GM19035 (cell line): ENCODE measurements around the gene SMOC2.

Experiments
- ATAC-seq: cut with Tn5 transposase; IDR thresholded peaks from one replicate; pipeline ENCODE4 v1.9.1; 2021; ENCODE audit not compliant: unreplicated experiment

The SMOC2 gene

GRCh38 chr6:168479421-168479820 lies 38.4 kb downstream of the SMOC2 start:
- no peak for ATAC-seq

DNA sequence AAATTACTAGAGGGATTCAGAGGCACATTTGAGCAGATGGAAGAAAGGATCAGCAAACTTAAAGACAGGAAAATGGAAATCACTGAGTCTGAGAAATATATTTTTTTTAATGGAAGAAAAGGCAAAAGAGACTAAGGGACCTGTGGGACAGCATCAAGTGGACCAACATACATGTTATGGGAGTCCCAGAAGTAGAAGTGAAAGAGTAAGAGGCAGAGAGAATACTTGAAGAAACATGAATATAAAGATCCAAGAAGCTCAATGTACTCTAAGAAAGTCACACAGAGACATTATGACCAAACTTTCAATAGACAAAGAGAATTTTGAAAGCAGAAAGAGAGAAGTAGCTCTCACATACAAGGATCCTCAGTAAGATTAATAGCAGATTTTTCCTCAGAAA lies 39.5 kb downstream of the SMOC2 start:
- ATAC-seq = no peak

GRCh38 chr6:168485818-168486217 lies 44.8 kb downstream of the SMOC2 start:
- no peak for ATAC-seq

- no peak for ATAC-seq
Observed at GRCh38 chr6:168490757-168491156, 49.8 kb downstream of the SMOC2 start.

DNA sequence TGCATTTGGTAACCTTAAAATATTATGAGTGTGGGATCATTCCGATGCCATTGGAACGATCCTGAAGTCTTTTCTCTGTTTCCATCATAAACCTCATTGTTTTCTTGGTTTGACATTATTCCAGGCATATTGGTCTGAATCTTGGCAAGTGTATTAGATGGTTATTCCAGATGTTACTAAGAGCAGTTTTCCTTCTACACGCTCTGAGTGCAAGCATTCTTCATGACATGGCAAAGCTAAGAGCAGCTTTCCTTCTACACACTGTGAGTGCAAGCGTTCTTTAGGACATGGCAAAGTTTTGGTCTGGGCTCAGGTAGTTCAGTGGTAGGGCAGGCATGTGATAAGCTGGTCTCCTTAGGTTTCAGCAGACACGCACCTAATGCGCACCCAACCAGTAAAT lies 53.0 kb downstream of the SMOC2 start:
- no peak for ATAC-seq

GRCh38 chr6:168494726-168495125 lies 53.7 kb downstream of the SMOC2 start:
- ATAC-seq = no peak

DNA sequence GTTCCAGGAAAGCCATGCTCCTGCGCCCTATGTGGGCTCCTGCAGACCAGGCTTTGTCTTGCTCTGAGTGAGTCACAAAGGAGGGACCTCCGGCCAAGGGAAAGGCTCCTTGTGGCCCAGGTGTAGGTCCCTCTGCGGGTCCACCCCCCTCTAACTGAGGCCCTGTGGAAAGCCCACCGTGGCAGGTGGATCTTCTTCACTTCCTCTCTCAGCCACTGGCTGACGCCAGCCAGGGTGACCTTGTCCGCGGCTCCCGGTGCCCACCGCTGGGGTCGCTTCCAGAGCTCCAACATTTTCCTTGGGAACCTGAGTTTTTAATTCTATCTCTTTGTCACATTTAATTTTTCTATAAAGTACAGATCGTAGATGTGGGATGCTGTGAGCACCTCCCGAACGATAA lies 54.1 kb downstream of the SMOC2 start:
- no peak for ATAC-seq

DNA sequence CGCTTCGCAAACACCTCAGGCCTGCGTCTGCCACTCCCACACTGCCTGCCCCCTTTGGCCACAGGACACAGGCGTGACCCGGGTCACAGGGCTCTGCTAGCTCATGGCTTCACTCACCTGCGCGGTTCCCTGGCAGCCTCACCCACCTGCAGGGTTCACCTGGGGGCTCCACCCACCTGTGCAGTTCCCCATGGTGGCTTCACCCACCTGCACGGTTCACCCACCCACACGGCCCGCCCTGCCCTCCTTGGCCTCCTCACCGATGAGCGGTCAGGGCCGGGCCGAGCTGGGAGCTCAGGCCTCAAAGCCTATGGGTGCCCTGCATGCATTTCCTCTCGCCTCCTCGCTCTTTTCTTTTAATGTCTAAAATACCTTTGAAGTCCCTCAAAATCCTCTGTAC lies 54.7 kb downstream of the SMOC2 start:
- ATAC-seq = no peak

DNA sequence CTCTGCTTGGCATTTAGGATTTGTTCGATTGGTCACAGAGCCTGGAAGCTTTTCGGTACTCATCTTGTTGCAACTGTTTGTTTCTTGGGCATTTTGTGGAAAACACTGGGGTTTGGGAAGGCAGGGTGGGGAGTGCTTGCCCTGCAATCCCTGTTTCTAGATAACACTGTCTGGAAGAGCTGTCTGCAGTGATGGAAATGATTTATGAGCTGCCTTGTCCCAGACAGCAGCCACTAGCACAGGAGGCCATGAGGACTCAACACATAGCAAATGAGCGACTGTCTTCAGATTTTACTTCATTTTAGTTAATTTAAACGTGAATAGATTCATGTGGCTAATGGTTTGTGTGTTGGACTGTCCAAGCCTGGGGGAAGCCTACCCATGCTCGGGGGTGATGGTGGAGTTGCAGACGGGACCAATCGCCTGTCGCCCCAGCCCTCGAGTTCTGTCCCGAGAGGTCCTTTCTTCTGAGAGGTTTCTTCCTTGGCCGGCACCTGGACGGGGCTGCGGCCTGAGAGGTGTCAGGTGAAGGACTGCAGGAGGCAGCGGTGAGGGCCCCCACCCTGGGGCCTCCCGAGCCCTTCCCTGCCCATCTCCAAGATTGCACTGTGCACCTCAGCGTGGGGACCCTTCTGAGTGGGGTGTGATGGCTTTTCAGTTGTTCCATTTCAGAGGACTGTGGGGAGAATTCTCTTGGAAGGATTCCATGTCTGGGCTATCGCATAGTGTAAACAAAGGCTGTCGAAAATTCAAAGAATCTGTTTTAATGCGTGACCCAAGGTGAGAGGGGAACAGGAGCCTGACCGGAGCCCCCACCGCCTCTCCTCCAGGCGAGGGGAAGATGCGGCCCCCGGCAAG lies 55.4 kb downstream of the SMOC2 start:
- no peak for ATAC-seq

GRCh38 chr6:168496997-168497331 lies 56.0 kb downstream of the SMOC2 start:
- no peak for ATAC-seq

- ATAC-seq = no peak
Observed at GRCh38 chr6:168497381-168497780, 56.4 kb downstream of the SMOC2 start.

DNA sequence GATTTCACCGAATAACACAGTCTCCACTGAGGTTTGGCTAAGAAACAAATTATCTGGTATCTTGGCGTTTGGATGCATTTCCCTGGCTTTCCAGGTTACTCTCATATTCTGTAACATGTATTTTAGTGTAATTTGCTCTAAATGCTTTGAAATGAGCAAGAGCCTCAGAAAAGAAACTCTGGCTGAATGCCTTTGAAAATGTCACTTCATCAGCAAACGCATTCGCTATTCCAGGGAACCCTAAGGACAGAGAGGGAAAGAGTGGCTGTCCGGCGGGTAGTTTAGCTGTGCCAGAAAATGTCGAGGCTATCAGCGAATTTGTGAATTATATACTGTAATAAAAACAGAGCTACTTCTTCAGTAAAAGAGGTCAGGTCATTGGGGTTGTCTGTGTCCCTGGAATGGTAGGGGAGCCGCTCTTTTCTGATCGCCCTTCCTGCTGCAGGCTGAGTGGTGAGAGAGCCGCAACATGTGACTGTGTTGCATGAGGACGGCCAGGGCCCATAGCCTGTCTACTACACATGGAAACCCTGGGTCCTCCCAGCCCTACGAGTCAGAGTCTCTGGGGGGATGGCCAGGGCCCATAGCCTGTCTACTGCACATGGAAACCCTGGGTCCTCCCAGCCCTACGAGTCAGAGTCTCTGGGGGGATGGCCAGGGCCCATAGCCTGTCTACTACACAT lies 57.3 kb downstream of the SMOC2 start:
- ATAC-seq = no peak

- ATAC-seq = no peak
Observed at GRCh38 chr6:168499045-168499650, 58.2 kb downstream of the SMOC2 start.

DNA sequence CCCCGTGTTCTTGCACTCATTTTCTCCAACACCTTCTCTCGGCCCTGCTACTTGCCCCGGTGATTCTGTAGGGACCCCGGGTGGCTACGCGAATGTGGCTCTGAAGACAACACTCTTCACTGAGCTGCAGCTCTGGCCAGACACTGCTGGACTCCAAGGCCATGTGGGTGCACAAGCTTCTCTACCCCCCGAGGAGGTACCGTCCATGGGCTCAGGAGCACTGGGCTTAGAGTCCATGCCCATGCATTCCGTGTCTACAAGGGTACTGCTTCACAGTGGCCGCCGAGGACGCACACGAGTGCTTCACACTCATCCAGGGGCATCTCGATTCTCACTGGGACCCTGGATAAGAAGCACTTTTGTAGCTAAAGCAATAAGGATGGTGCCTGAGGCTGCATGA lies 59.5 kb downstream of the SMOC2 start:
- no peak for ATAC-seq

- ATAC-seq = no peak
Observed at GRCh38 chr6:168501561-168501960, 60.6 kb downstream of the SMOC2 start.

GRCh38 chr6:168504366-168504765 lies 63.4 kb downstream of the SMOC2 start:
- ATAC-seq = no peak

- ATAC-seq = no peak
Observed at GRCh38 chr6:168506460-168506859, 65.5 kb downstream of the SMOC2 start.

DNA sequence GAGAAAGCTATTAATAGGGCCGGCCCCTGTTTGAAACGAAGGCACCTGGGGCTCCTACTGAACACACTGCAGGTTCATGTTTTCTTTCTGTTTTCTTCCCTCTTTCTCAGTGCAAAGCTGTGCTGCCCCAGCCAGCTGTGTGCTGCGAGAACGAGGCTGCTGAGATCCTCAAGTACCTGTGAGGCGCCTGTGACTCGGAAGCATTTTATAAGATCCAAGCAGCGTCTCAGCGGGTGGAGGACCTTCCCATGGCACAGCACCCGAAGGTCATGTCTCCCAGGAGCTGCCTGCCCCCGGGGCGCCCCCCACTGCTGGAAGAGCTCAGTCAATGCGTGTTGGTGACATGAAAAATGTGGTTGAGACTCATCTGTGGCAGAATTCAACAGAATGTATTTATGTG lies 66.3 kb downstream of the SMOC2 start:
- ATAC-seq = no peak

GRCh38 chr6:168507730-168508129 lies 66.7 kb downstream of the SMOC2 start:
- no peak for ATAC-seq

GRCh38 chr6:168508903-168509302 lies 67.9 kb downstream of the SMOC2 start:
- no peak for ATAC-seq

- ATAC-seq = no peak
Observed at GRCh38 chr6:168513766-168514165, 72.8 kb downstream of the SMOC2 start.

- no peak for ATAC-seq
Observed at GRCh38 chr6:168514216-168514615, 73.2 kb downstream of the SMOC2 start.
